ENCODE measurements around the gene MYL3.

MYL3 gene

DNA sequence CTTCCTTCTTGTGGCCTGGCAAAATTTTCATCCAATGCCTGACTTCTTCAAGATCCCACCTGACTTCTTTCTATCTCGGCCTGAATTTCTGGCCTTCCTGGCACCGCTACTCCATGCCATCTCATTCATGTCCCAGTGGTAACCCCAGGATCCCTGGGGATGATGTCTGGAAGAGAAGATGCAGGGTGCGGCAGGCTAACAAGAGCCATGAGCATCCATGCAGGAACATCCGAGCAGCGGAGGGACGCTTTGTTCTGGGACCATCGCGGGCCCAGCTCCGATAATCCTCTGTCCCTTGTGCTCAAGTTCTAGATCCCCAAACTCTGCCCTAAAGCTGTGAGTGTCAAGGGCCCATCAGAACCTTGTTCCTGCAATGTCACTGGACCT lies 10.9 kb downstream of the MYL3 start:
- Histone ChIP-seq H3K27ac (ENCODE audit: low read depth, low read length) (no peak overlapping the region), H3K9me3 (ENCODE audit: control insufficient read depth in 1 of 2, low read length in 2 of 2) (no peaks in the 10 kb centered on the region), H3K27me3 (ENCODE audit: control insufficient read depth in 1 of 2, insufficient read depth in 2 of 2, low read length in 2 of 2) (no peaks in the 10 kb centered on the region), H3K4me1 (ENCODE audit: control insufficient read depth in 1 of 2, insufficient read depth in 2 of 2, low read length in 2 of 2) (no peaks in the 10 kb centered on the region), H3K4me3 (ENCODE audit: low read depth in 1 of 2, low read length in 2 of 2) (no peak overlapping the region), H3K36me3 (ENCODE audit: control insufficient read depth in 1 of 2, insufficient read depth in 2 of 2, low read length in 2 of 2) (no peaks in the 10 kb centered on the region), H3K9ac (ENCODE audit: low read depth in 1 of 2, low read length in 2 of 2) (no peak overlapping the region)

GRCh38 chr3:46851364-46852333 lies 11.6 kb downstream of the MYL3 start:
- H3K9ac ChIP-seq (ENCODE audit: low read depth in 1 of 2, low read length in 2 of 2) = no peak overlapping the region
- no peaks in the 10 kb centered on the region for H3K27me3 ChIP-seq (ENCODE audit: control insufficient read depth in 1 of 2, insufficient read depth in 2 of 2, low read length in 2 of 2)
- H3K36me3 ChIP-seq (ENCODE audit: control insufficient read depth in 1 of 2, insufficient read depth in 2 of 2, low read length in 2 of 2) = no peaks in the 10 kb centered on the region
- no peaks in the 10 kb centered on the region for H3K9me3 ChIP-seq (ENCODE audit: control insufficient read depth in 1 of 2, low read length in 2 of 2)
- H3K4me3 ChIP-seq (ENCODE audit: low read depth in 1 of 2, low read length in 2 of 2) = no peak overlapping the region
- H3K27ac ChIP-seq (ENCODE audit: low read depth, low read length) = no peak overlapping the region
- peaks cover 1 to 2% of the 10 kb centered on the region in 2 donors for H3K4me1 ChIP-seq (ENCODE audit: control insufficient read depth in 1 of 2, insufficient read depth in 2 of 2, low read length in 2 of 2)

DNA sequence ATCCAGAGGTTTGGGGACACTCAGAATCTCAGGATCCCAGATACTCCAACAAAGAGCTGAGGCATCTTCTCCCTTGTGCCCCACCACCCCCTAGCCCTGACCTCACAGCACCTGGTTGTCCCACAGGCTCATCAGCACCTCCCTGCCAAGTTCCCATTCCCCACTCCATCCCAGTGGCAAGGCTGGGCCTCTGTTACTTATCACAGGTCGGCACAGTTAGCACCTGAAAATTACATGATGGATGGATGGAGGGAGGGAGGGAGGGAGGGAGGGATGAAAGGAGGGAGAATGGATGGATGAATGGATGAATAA lies 12.8 kb downstream of the MYL3 start:
- Histone ChIP-seq H3K9me3 (ENCODE audit: control insufficient read depth in 1 of 2, low read length in 2 of 2) (no peaks in the 10 kb centered on the region), H3K4me1 (ENCODE audit: control insufficient read depth in 1 of 2, insufficient read depth in 2 of 2, low read length in 2 of 2) (peaks cover 7 to 11% of the 10 kb centered on the region in 2 donors), H3K27ac (ENCODE audit: low read depth, low read length) (no peak overlapping the region), H3K4me3 (ENCODE audit: low read depth in 1 of 2, low read length in 2 of 2) (no peak overlapping the region), H3K36me3 (ENCODE audit: control insufficient read depth in 1 of 2, insufficient read depth in 2 of 2, low read length in 2 of 2) (no peaks in the 10 kb centered on the region), H3K9ac (ENCODE audit: low read depth in 1 of 2, low read length in 2 of 2) (no peak overlapping the region), H3K27me3 (ENCODE audit: control insufficient read depth in 1 of 2, insufficient read depth in 2 of 2, low read length in 2 of 2) (no peaks in the 10 kb centered on the region)

DNA sequence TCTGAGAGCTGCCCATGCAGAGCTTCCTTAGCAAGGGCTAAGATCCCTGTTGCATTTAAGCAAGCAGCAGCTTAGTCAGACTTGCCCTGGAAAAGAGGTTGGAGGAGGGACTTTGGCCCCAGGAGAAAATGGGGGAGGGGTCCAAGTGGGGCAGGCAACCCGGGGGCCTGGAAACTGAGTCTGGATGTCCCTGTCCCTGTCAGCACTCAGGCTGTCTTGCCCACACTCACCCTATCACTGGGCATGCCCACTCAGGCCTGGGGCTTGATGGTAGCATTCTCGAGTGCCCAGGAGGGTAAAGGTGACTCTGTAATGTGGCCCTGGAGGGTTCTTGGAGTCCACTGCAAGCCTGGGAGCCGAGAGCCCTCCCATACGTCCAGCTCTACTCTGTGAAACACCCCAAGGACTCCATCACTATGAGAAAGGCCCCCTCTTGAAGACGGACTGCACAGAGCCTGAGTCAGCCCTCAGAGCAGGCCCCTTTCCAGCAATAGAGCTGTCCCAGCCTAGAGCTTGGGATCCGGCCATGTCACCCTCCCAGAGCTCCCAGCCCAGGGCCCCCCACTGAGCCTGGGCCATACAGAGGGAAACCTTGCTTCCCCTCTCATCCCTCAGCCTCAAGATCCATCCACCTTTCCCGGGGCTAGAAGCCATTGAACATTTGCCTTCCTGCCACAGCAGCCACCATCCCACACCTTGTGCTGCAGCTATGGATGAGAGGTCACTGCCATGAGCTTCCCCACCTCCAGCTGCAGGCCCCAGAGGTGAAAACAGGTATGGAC lies 13.4 kb downstream of the MYL3 start:
- no peak overlapping the region for H3K9ac ChIP-seq (ENCODE audit: low read depth in 1 of 2, low read length in 2 of 2)
- no peak overlapping the region for H3K27ac ChIP-seq (ENCODE audit: low read depth, low read length)
- H3K9me3 ChIP-seq (ENCODE audit: control insufficient read depth in 1 of 2, low read length in 2 of 2) = no peaks in the 10 kb centered on the region
- H3K27me3 ChIP-seq (ENCODE audit: control insufficient read depth in 1 of 2, insufficient read depth in 2 of 2, low read length in 2 of 2) = no peaks in the 10 kb centered on the region
- H3K36me3 ChIP-seq (ENCODE audit: control insufficient read depth in 1 of 2, insufficient read depth in 2 of 2, low read length in 2 of 2) = no peaks in the 10 kb centered on the region
- H3K4me3 ChIP-seq (ENCODE audit: low read depth in 1 of 2, low read length in 2 of 2) = no peak overlapping the region
- peaks cover 7 to 15% of the 10 kb centered on the region in 2 donors for H3K4me1 ChIP-seq (ENCODE audit: control insufficient read depth in 1 of 2, insufficient read depth in 2 of 2, low read length in 2 of 2)

DNA sequence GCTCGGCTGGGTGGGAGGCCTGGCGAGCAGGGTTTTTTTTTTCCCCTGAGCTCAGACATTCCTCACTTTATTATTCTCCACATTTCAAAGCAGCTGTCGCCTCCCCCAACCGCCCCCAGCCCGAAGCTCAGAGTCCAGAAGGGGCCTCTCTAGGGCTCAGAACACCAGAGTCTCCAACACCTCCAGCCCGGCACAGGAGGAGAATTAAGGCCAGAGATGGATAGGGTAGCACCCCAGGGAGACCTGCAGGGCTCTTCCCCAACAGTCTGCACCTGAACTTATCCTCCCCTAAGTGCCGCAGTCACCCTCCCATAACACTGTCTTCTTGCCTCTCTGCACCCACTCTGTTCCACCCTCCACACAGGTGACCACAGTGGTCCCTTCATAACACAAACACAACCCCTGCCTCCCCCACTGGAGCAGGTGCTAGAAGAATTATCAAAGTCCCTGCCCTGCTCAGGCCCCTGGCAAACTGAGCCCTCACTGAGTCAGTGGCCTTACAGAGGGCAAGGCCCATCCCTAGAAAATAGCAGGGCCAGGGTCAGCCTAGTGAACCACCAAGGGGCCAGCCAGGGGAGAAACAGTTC lies 14.1 kb downstream of the MYL3 start:
- H3K9me3 ChIP-seq (ENCODE audit: control insufficient read depth in 1 of 2, low read length in 2 of 2) = no peaks in the 10 kb centered on the region

GRCh38 chr3:46848271-46849044 lies 14.8 kb downstream of the MYL3 start:
- no peak overlapping the region for H3K4me3 ChIP-seq (ENCODE audit: low read depth in 1 of 2, low read length in 2 of 2)
- no peak overlapping the region for H3K9ac ChIP-seq (ENCODE audit: low read depth in 1 of 2, low read length in 2 of 2)
- peaks cover 7 to 15% of the 10 kb centered on the region in 2 donors for H3K4me1 ChIP-seq (ENCODE audit: control insufficient read depth in 1 of 2, insufficient read depth in 2 of 2, low read length in 2 of 2)
- no peaks in the 10 kb centered on the region for H3K36me3 ChIP-seq (ENCODE audit: control insufficient read depth in 1 of 2, insufficient read depth in 2 of 2, low read length in 2 of 2)
- H3K9me3 ChIP-seq (ENCODE audit: control insufficient read depth in 1 of 2, low read length in 2 of 2) = no peaks in the 10 kb centered on the region
- H3K27me3 ChIP-seq (ENCODE audit: control insufficient read depth in 1 of 2, insufficient read depth in 2 of 2, low read length in 2 of 2) = no peaks in the 10 kb centered on the region
- no peak overlapping the region for H3K27ac ChIP-seq (ENCODE audit: low read depth, low read length)

More for the DNA sequence above, 14.1 kb downstream of the MYL3 start:
- Histone ChIP-seq H3K27ac (ENCODE audit: low read depth, low read length) (no peak overlapping the region), H3K4me1 (ENCODE audit: control insufficient read depth in 1 of 2, insufficient read depth in 2 of 2, low read length in 2 of 2) (peaks cover 7 to 15% of the 10 kb centered on the region in 2 donors), H3K36me3 (ENCODE audit: control insufficient read depth in 1 of 2, insufficient read depth in 2 of 2, low read length in 2 of 2) (no peaks in the 10 kb centered on the region), H3K9ac (ENCODE audit: low read depth in 1 of 2, low read length in 2 of 2) (no peak overlapping the region), H3K27me3 (ENCODE audit: control insufficient read depth in 1 of 2, insufficient read depth in 2 of 2, low read length in 2 of 2) (no peaks in the 10 kb centered on the region), H3K4me3 (ENCODE audit: low read depth in 1 of 2, low read length in 2 of 2) (no peak overlapping the region)

GRCh38 chr3:46847744-46848143 lies 15.5 kb downstream of the MYL3 start:
- Histone ChIP-seq H3K4me1 (ENCODE audit: control insufficient read depth in 1 of 2, insufficient read depth in 2 of 2, low read length in 2 of 2) (peaks cover 7 to 15% of the 10 kb centered on the region in 2 donors), H3K9ac (ENCODE audit: low read depth in 1 of 2, low read length in 2 of 2) (no peak overlapping the region), H3K36me3 (ENCODE audit: control insufficient read depth in 1 of 2, insufficient read depth in 2 of 2, low read length in 2 of 2) (no peaks in the 10 kb centered on the region), H3K9me3 (ENCODE audit: control insufficient read depth in 1 of 2, low read length in 2 of 2) (no peaks in the 10 kb centered on the region), H3K4me3 (ENCODE audit: low read depth in 1 of 2, low read length in 2 of 2) (no peak overlapping the region), H3K27ac (ENCODE audit: low read depth, low read length) (no peak overlapping the region), H3K27me3 (ENCODE audit: control insufficient read depth in 1 of 2, insufficient read depth in 2 of 2, low read length in 2 of 2) (no peaks in the 10 kb centered on the region)

DNA sequence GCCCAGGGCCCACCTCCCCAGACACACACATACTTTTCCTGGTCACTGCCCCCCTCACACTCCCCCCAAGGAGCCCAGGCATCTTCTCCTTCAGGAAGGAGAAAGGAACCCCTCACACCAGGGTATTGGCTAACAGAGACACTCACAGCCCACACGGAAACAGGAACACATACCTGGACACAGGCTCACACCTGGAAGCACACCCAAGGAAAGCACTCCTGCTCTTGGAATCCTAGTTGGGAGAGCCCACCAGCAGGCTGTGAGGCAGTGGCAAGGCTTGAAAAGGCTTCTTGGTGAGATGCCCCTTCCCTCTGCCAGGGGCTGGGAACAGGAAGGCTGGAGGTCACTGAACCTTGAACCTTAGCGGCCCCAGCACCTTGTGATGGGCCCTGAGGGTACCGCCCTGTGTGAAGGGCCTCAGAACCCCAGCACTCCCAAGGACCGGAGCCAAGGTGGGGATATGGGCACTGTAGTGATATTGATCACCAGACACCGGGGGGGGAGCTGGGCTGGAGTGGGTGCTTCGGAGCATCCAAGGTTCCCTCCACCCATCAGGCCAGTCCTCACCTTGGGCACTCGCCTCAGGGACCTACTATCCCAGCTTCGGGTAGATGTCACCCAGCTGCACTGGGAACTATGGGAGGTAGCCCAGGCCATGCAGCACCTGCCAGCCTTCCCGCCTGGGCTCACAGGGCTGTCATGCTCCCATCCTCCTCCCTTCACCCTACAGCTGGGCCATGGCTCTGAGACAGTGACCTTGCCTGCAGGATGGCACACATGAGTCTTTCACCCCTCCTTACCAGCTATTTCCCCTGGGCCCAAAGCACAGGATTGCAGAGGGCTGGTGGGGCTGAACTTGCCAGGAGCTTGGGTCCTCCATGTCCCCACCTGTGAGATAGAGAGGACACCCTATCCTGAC lies 16.4 kb downstream of the MYL3 start:
- Histone ChIP-seq H3K27ac (ENCODE audit: low read depth, low read length) (no peak overlapping the region), H3K36me3 (ENCODE audit: control insufficient read depth in 1 of 2, insufficient read depth in 2 of 2, low read length in 2 of 2) (no peaks in the 10 kb centered on the region), H3K4me3 (ENCODE audit: low read depth in 1 of 2, low read length in 2 of 2) (peak overlapping the region; percentile 70 to 75), H3K27me3 (ENCODE audit: control insufficient read depth in 1 of 2, insufficient read depth in 2 of 2, low read length in 2 of 2) (no peaks in the 10 kb centered on the region), H3K9ac (ENCODE audit: low read depth in 1 of 2, low read length in 2 of 2) (peak overlapping the region in 1 of 2 donors; percentile 33), H3K9me3 (ENCODE audit: control insufficient read depth in 1 of 2, low read length in 2 of 2) (no peaks in the 10 kb centered on the region), H3K4me1 (ENCODE audit: control insufficient read depth in 1 of 2, insufficient read depth in 2 of 2, low read length in 2 of 2) (peaks cover 7 to 15% of the 10 kb centered on the region in 2 donors)
